ENCODE measurements around the gene MGAT4A. TPM values are rescaled to one million over a fixed set of nuclear protein-coding genes. Genes with fewer than 3 reads are reported as not detected.
A peak's percentile ranks its signal among the peaks of the same experiment; 100 is the strongest.

Gene MGAT4A
- total RNA-seq, 2 experiments from 2014 or later = 73.4 to 76.2 TPM

GRCh38 chr2:98713332-98714015 lies 17.5 kb downstream of the MGAT4A start:
- DNase-seq (no peak), ATAC-seq (no peak)
- Mint-ChIP-seq H3K27me3 (ENCODE audit: low read depth) (no peaks in the 10 kb centered on the region), H3K4me3 (no peak overlapping the region), H3K9me3 (ENCODE audit: insufficient read depth) (no peaks in the 10 kb centered on the region), H3K27ac (no peak overlapping the region), H3K4me1 (ENCODE audit: low read depth) (peaks cover 86% of the 10 kb centered on the region), H3K36me3 (ENCODE audit: low read depth) (peaks cover 59% of the 10 kb centered on the region)
- CTCF ChIA-PET = no interaction called here
- POLR2A ChIA-PET = interaction anchor here (0.9 to 1.2 kb wide), 2 partner anchors 19 to 427 kb away, joined by 3 to 4 read pairs; no protein-coding TSS in a partner anchor

DNA sequence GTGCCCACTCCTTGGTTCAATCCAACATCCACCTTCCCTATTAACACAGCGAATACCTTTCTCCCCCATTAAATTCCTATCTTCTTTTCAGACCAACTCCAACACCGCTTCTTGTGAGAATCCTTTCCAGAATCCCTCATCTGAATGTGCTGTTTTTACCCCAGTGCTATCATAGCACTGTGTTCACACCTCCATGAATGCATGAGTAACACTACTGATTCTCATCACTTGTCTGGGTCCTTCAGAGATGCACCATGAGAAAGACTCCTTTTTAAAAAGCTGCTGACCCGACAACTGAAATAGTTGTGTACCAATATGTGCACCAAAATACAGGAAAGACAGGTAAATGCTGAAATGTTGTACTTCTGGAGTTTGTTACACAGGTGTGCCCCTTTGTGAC lies 18.8 kb downstream of the MGAT4A start:
- H3K27me3 Mint-ChIP-seq (ENCODE audit: low read depth) = no peaks in the 10 kb centered on the region
- DNase-seq = no peak
- no peaks in the 10 kb centered on the region for H3K9me3 Mint-ChIP-seq (ENCODE audit: insufficient read depth)
- H3K27ac Mint-ChIP-seq = peak overlapping the region; percentile 0
- peaks cover 82% of the 10 kb centered on the region for H3K4me1 Mint-ChIP-seq (ENCODE audit: low read depth)
- H3K36me3 Mint-ChIP-seq (ENCODE audit: low read depth) = peaks cover 56% of the 10 kb centered on the region
- no peak overlapping the region for H3K4me3 Mint-ChIP-seq
- ChIA-PET CTCF (interaction anchor here (0.8 to 2.3 kb wide), 6 partner anchors 9 to 110 kb away, joined by 3 to 9 read pairs (median 4); no protein-coding TSS in a partner anchor), POLR2A (interaction anchor here (0.9 to 1.0 kb wide), 2 partner anchors 20 to 48 kb away, joined by 3 to 4 read pairs; no protein-coding TSS in a partner anchor)
- ATAC-seq = no peak

DNA sequence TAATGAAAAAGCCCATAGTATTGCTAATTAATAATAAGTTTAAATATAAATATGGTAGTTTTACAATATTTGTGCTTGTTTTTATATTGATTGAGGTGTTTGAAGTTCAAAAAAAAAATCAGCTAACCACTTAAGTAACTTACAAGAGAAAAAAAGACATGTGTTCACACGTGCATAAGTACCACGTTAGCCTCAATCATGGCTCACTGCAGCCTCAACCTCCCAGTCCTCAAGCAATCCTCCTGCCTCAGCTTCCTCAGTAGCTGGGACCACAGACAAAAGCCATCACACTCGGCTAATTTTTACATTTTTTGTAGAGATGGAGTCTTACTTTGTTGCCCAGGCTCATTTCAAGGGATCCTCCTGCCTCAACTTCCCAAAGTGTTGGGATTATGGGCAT lies 19.4 kb downstream of the MGAT4A start:
- ATAC-seq (no peak), DNase-seq (no peak)
- H3K27me3 Mint-ChIP-seq (ENCODE audit: low read depth) = no peaks in the 10 kb centered on the region
- H3K9me3 Mint-ChIP-seq (ENCODE audit: insufficient read depth) = no peaks in the 10 kb centered on the region
- POLR2A ChIA-PET = no interaction called here
- H3K36me3 Mint-ChIP-seq (ENCODE audit: low read depth) = peaks cover 51% of the 10 kb centered on the region
- peaks cover 77% of the 10 kb centered on the region for H3K4me1 Mint-ChIP-seq (ENCODE audit: low read depth)
- H3K4me3 Mint-ChIP-seq = no peak overlapping the region
- H3K27ac Mint-ChIP-seq = no peak overlapping the region
- CTCF ChIA-PET = interaction anchor here (0.8 to 2.3 kb wide), 7 partner anchors 9 to 62 kb away, joined by 3 to 9 read pairs (median 4); partner anchors contain the start of gene MGAT4A

DNA sequence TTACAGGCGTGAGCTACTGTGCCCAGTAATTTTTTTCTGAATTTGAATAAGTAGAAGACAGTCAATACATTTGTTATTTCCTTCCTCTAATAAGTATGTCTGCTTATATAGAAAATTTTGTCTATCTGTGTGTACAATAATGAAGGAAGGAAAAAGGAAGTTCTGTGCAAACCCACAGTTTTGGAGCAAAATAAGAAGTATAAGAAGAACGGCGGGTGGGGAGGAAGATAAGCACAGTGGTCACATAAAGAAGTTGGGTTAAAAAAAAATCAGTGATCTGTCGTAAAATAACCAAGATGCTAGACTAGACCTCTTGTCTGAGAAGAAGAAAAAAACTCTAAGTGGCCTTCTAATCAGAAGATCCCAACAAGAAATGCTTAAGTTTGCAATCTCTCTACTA lies 20.2 kb downstream of the MGAT4A start:
- Mint-ChIP-seq H3K9me3 (ENCODE audit: insufficient read depth) (no peaks in the 10 kb centered on the region), H3K27ac (peak overlapping the region; percentile 48), H3K27me3 (ENCODE audit: low read depth) (no peaks in the 10 kb centered on the region), H3K4me3 (peak overlapping the region; percentile 27), H3K4me1 (ENCODE audit: low read depth) (peaks cover 69% of the 10 kb centered on the region), H3K36me3 (ENCODE audit: low read depth) (peaks cover 50% of the 10 kb centered on the region)
- ChIA-PET CTCF (interaction anchor here (0.6 to 2.3 kb wide), 5 partner anchors 10 to 840 kb away, joined by 3 to 9 read pairs (median 4); partner anchors contain the start of gene MGAT4A), POLR2A (interaction anchor here (1.1 kb wide), 1 partner anchor 11 kb away, joined by 4 read pairs; no protein-coding TSS in a partner anchor)
- no peak for ATAC-seq
- DNase-seq = no peak

DNA sequence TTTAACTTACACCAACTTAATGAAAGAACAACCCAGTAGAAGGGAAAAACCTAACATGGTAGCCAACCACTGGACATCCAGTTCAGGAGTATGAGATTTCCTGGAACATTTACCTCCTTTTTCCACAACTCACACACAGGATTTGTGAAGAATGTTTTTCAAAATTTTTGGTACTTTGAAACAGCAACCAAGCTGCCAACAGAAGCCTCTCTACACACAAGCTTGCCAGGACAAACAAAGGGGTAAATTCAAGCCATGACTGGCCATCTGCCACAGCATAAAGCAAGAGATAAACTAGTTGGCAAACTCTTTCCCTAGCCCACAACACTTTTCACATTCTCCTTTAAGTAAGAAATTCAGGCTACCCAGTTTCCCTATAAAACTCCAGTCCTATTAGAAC lies 21.4 kb downstream of the MGAT4A start:
- no peaks in the 10 kb centered on the region for H3K9me3 Mint-ChIP-seq (ENCODE audit: insufficient read depth)
- H3K27me3 Mint-ChIP-seq (ENCODE audit: low read depth) = no peaks in the 10 kb centered on the region
- DNase-seq (no peak), ATAC-seq (no peak)
- H3K4me1 Mint-ChIP-seq (ENCODE audit: low read depth) = peaks cover 67% of the 10 kb centered on the region
- H3K4me3 Mint-ChIP-seq = no peak overlapping the region
- ChIA-PET POLR2A (interaction anchor here (0.7 to 1.1 kb wide), 3 partner anchors 10 to 93 kb away, joined by 4 to 6 read pairs (median 4); no protein-coding TSS in a partner anchor), CTCF (interaction anchor here (0.9 to 1.3 kb wide), 4 partner anchors 8 to 60 kb away, joined by 3 to 6 read pairs (median 4); no protein-coding TSS in a partner anchor)
- H3K27ac Mint-ChIP-seq = peak overlapping the region; percentile 3
- H3K36me3 Mint-ChIP-seq (ENCODE audit: low read depth) = peaks cover 50% of the 10 kb centered on the region

DNA sequence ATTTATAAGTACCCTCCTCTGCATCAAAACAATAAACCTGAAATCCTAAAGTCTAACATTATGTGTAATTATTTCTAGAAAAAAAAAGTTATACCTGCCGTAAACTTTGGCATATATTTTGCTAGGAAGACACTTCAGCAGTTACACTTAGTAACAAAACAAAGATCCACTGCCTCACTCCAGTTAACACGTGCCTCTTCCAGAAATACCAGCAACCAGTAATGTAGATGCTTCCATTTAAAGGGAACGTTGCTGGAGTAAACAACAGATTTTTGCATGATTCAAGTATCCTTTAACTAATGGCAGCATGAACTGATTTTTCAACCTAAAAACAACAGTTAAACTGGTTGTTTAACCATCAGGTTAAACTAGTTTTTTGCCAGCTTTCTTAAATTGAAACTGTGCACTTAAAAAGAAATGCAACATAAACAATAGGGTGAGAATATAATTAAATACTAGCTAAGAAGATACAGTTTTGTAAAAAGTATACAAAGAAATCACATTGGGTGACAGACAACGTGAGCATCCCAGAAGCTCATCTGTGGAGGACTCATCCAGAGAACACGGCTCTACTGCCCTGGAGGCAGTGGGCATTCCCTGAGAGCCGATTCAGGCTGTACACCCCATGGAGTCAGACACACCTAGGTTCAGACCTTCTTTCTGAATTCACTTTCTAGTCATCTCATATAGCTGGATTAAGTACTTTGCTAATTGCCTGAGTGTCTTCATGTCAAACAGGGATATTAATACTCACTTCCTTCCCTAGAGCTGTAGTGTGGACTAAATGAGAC lies 22.3 kb downstream of the MGAT4A start:
- ChIA-PET CTCF (interaction anchor here (1.0 to 1.9 kb wide), 4 partner anchors 15 to 59 kb away, joined by 3 to 6 read pairs (median 4); no protein-coding TSS in a partner anchor), POLR2A (interaction anchor here (0.7 kb wide), 1 partner anchor 94 kb away, joined by 4 read pairs; no protein-coding TSS in a partner anchor)
- DNase-seq (no peak), ATAC-seq (no peak)
- H3K9me3 Mint-ChIP-seq (ENCODE audit: insufficient read depth) = no peaks in the 10 kb centered on the region
- no peak overlapping the region for H3K4me3 Mint-ChIP-seq
- no peak overlapping the region for H3K27ac Mint-ChIP-seq
- peaks cover 43% of the 10 kb centered on the region for H3K36me3 Mint-ChIP-seq (ENCODE audit: low read depth)
- H3K4me1 Mint-ChIP-seq (ENCODE audit: low read depth) = peaks cover 66% of the 10 kb centered on the region
- no peaks in the 10 kb centered on the region for H3K27me3 Mint-ChIP-seq (ENCODE audit: low read depth)

DNA sequence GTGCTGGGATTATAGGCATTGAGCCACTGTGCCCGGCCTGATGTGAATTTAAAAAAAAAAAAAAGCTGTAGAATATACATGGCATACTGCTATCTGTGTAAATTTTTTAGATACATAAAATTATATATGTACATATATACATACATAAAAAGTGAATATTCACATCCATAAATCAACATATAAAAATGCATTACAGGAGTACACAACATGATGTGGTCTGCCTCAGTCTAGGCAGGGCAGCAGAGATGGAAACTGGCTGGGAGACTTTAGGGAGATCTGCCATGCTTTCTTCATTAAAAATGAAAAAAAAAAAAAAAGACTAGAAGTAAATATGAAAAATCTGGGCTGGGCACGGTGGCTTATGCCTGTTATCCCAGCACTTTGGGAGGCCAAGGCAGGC lies 24.3 kb downstream of the MGAT4A start:
- H3K27ac Mint-ChIP-seq = no peak overlapping the region
- DNase-seq (no peak), ATAC-seq (no peak)
- POLR2A ChIA-PET = no interaction called here
- no peaks in the 10 kb centered on the region for H3K9me3 Mint-ChIP-seq (ENCODE audit: insufficient read depth)
- H3K4me3 Mint-ChIP-seq = no peak overlapping the region
- H3K36me3 Mint-ChIP-seq (ENCODE audit: low read depth) = peaks cover 35% of the 10 kb centered on the region
- H3K4me1 Mint-ChIP-seq (ENCODE audit: low read depth) = peaks cover 68% of the 10 kb centered on the region
- no peaks in the 10 kb centered on the region for H3K27me3 Mint-ChIP-seq (ENCODE audit: low read depth)
- CTCF ChIA-PET = interaction anchor here (1.3 to 1.9 kb wide), 4 partner anchors 15 to 57 kb away, joined by 3 to 7 read pairs (median 4); no protein-coding TSS in a partner anchor

- H3K36me3 Mint-ChIP-seq (ENCODE audit: low read depth) = peaks cover 30% of the 10 kb centered on the region
- no peak overlapping the region for H3K4me3 Mint-ChIP-seq
- peak overlapping the region; percentile 67 for H3K27ac Mint-ChIP-seq
- POLR2A ChIA-PET = no interaction called here
- no peaks in the 10 kb centered on the region for H3K9me3 Mint-ChIP-seq (ENCODE audit: insufficient read depth)
- peaks cover 60% of the 10 kb centered on the region for H3K4me1 Mint-ChIP-seq (ENCODE audit: low read depth)
- DNase-seq = no peak
- CTCF ChIA-PET = interaction anchor here (1.0 to 2.4 kb wide), 6 partner anchors 11 to 56 kb away, joined by 3 to 12 read pairs (median 5); no protein-coding TSS in a partner anchor
- H3K27me3 Mint-ChIP-seq (ENCODE audit: low read depth) = no peaks in the 10 kb centered on the region
- no peak for ATAC-seq
Observed at GRCh38 chr2:98705333-98705617, 25.7 kb downstream of the MGAT4A start.

GRCh38 chr2:98704499-98705332 lies 26.2 kb downstream of the MGAT4A start:
- no peak for DNase-seq
- Mint-ChIP-seq H3K27me3 (ENCODE audit: low read depth) (no peaks in the 10 kb centered on the region), H3K4me3 (no peak overlapping the region), H3K27ac (peak overlapping the region; percentile 67), H3K4me1 (ENCODE audit: low read depth) (peaks cover 58% of the 10 kb centered on the region), H3K36me3 (ENCODE audit: low read depth) (peaks cover 28% of the 10 kb centered on the region), H3K9me3 (ENCODE audit: insufficient read depth) (no peaks in the 10 kb centered on the region)
- POLR2A ChIA-PET = interaction anchor here (0.9 to 1.5 kb wide), 2 partner anchors 45 to 67 kb away, joined by 3 to 4 read pairs; no protein-coding TSS in a partner anchor
- CTCF ChIA-PET = interaction anchor here (1.0 to 2.4 kb wide), 7 partner anchors 11 to 55 kb away, joined by 3 to 12 read pairs (median 4); no protein-coding TSS in a partner anchor
- no peak for ATAC-seq

DNA sequence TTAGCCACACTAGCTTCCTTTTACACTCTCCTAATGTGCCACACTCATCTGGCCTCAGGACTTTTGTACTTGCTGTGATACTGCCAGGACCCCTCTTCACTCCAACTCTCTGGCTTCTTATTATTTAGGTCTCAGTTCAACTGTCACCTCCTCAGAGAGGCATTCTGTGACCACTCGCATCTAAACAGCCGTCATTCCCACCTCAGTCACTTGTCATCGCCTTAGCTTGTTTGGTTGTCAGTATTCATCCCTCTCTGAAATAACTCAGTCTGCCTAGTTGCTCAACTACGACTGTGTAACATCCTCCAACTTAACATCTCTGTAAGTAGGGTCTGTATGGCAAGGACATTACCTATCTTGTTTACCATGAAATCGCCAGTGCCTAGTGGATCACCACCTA lies 27.2 kb downstream of the MGAT4A start:
- H3K9me3 Mint-ChIP-seq (ENCODE audit: insufficient read depth) = no peaks in the 10 kb centered on the region
- H3K36me3 Mint-ChIP-seq (ENCODE audit: low read depth) = peaks cover 28% of the 10 kb centered on the region
- ATAC-seq (no peak), DNase-seq (no peak)
- ChIA-PET POLR2A (interaction anchor here (0.6 to 1.5 kb wide), 3 partner anchors 13 to 68 kb away, joined by 3 to 4 read pairs (median 4); no protein-coding TSS in a partner anchor), CTCF (interaction anchor here (1.1 to 2.4 kb wide), 7 partner anchors 10 to 54 kb away, joined by 3 to 12 read pairs (median 5); no protein-coding TSS in a partner anchor)
- peaks cover 53% of the 10 kb centered on the region for H3K4me1 Mint-ChIP-seq (ENCODE audit: low read depth)
- H3K27ac Mint-ChIP-seq = peak overlapping the region; percentile 21
- no peaks in the 10 kb centered on the region for H3K27me3 Mint-ChIP-seq (ENCODE audit: low read depth)
- H3K4me3 Mint-ChIP-seq = no peak overlapping the region

Data from activated CD8-positive, alpha-beta T cell treated with anti-CD3 and anti-CD28 coated beads, Interleukin-2, amount 10 ng/mL, durations not matched to agents 7 days and 5 days (primary cell).